ENCODE measurements around the gene TAF6.

DNA sequence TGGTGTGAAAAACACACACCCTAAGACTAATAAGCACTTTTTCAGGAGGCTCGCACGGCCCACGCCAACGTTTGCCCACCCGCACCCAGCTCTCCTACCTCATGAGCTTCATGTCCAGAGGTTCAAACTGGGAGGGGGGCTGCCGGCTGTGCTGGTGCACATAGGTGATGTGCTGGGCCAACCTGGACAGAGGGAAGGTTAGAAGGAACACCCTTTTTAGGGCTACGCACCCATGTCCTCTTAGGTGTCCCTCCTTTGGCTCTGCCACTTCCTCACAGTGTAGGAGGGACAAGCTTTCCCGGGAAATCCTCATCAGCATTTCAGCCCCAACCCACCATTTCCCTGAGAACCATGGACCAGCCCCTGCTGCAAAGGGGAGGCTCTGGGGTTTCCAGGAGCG, 23.9 kb downstream of the TAF6 start:
- TF ChIP-seq, protein P1, sequence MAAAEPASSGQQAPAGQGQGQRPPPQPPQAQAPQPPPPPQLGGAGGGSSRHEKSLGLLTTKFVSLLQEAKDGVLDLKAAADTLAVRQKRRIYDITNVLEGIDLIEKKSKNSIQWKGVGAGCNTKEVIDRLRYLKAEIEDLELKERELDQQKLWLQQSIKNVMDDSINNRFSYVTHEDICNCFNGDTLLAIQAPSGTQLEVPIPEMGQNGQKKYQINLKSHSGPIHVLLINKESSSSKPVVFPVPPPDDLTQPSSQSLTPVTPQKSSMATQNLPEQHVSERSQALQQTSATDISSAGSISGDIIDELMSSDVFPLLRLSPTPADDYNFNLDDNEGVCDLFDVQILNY (CRISPR knock-in tag; IDR thresholded peaks at IDR 0.05), result no peak
- TF ChIP-seq POLR2A (conservative IDR thresholded peaks at IDR 0.05), result peak; percentile 37
- no peak for TF ChIP-seq MTF1 (CRISPR knock-in tag; IDR thresholded peaks at IDR 0.05; ENCODE audit: borderline replicate concordance)
- TF ChIP-seq ZNF707 (CRISPR knock-in tag; conservative IDR thresholded peaks at IDR 0.05), result no peak
- no peak for TF ChIP-seq RFX5 (IDR thresholded peaks at IDR 0.05; ENCODE audit: low read depth, low read length)
- no peak for TF ChIP-seq FOXA3 (CRISPR knock-in tag; conservative IDR thresholded peaks at IDR 0.05 in 1 of 2, IDR thresholded peaks at IDR 0.05 in 1 of 2)
- TF ChIP-seq, protein P2, sequence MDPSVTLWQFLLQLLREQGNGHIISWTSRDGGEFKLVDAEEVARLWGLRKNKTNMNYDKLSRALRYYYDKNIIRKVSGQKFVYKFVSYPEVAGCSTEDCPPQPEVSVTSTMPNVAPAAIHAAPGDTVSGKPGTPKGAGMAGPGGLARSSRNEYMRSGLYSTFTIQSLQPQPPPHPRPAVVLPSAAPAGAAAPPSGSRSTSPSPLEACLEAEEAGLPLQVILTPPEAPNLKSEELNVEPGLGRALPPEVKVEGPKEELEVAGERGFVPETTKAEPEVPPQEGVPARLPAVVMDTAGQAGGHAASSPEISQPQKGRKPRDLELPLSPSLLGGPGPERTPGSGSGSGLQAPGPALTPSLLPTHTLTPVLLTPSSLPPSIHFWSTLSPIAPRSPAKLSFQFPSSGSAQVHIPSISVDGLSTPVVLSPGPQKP (CRISPR knock-in tag; IDR thresholded peaks at IDR 0.05), result no peak

All from K562 (cell line).